GM23248 (cell line): ENCODE measurements around the gene TOP3B. TPM values are rescaled to one million over a fixed set of nuclear protein-coding genes. Genes with fewer than 3 reads are reported as not detected.

ENCODE experiments used
- DNase-seq: peaks from one replicate; pipeline ENCODE4 v3.0.0-alpha.2; 2015
- H2AFZ ChIP-seq: fragments of 200-600 bp; sonication (generic); 2 replicates; pipeline ENCODE4 v1.6.1; 2016; ENCODE audit warnings: antibody characterized with exemption
- H3F3A ChIP-seq: fragments of 200-600 bp; sonication (generic); 2 replicates; pipeline ENCODE4 v1.6.1; 2016; ENCODE audit warnings: mild to moderate bottlenecking, antibody characterized with exemption, mixed run types; ENCODE audit not compliant: insufficient read depth
- H3K27ac ChIP-seq: fragments of 200-600 bp; sonication (generic); 2 replicates; pipeline ENCODE4 v1.5.1; 2016; ENCODE audit warnings: mild to moderate bottlenecking
- H3K27me3 ChIP-seq: fragments of 200-600 bp; sonication (generic); replicated peaks from 2 replicates; pipeline ENCODE4 v1.6.1; 2016; ENCODE audit warnings: mild to moderate bottlenecking; ENCODE audit not compliant: insufficient read depth
- H3K36me3 ChIP-seq: fragments of 200-600 bp; sonication (generic); 2 replicates; pipeline ENCODE4 v1.6.1; 2016; ENCODE audit warnings: low read depth, mild to moderate bottlenecking
- H3K4me1 ChIP-seq: fragments of 200-600 bp; sonication (generic); 2 replicates; pipeline ENCODE4 v1.6.1; 2016; ENCODE audit warnings: mild to moderate bottlenecking; ENCODE audit not compliant: insufficient read depth
- H3K4me2 ChIP-seq: fragments of 200-600 bp; sonication (generic); one replicate; pipeline ENCODE4 v1.6.1; 2016; ENCODE audit warnings: mild to moderate bottlenecking; ENCODE audit not compliant: unreplicated experiment
- H3K4me3 ChIP-seq: fragments of 200-600 bp; sonication (generic); 2 replicates; pipeline ENCODE4 v1.5.1; 2016; ENCODE audit warnings: mild to moderate bottlenecking
- H3K79me2 ChIP-seq: fragments of 200-600 bp; sonication (generic); 2 replicates; pipeline ENCODE4 v1.6.1; 2016; ENCODE audit warnings: mild to moderate bottlenecking; ENCODE audit not compliant: insufficient read depth
- H3K9ac ChIP-seq: fragments of 200-600 bp; sonication (generic); 2 replicates; pipeline ENCODE4 v1.6.1; 2016; ENCODE audit warnings: mild to moderate bottlenecking
- H3K9me2 ChIP-seq: fragments of 200-600 bp; sonication (generic); 2 replicates; pipeline ENCODE4 v1.6.1; 2016; ENCODE audit warnings: mixed run types, mild to moderate bottlenecking, moderate library complexity; ENCODE audit not compliant: insufficient read depth
- H3K9me3 ChIP-seq: fragments of 200-600 bp; sonication (generic); one replicate; pipeline ENCODE4 v1.6.1; 2017; ENCODE audit warnings: low read depth
- H4K20me1 ChIP-seq: fragments of 200-600 bp; sonication (generic); 2 replicates; pipeline ENCODE4 v1.6.0; 2016; ENCODE audit not compliant: insufficient read depth
- EZH2 ChIP-seq: fragments of 200-600 bp; sonication (generic); IDR thresholded peaks from 2 replicates; pipeline ENCODE4 v1.6.1; 2018; ENCODE audit warnings: antibody characterized with exemption, mild to moderate bottlenecking; ENCODE audit not compliant: insufficient read depth, poor library complexity, severe bottlenecking
- EZH2phosphoT487 ChIP-seq: fragments of 200-600 bp; sonication (generic); IDR thresholded peaks from 2 replicates; pipeline ENCODE4 v1.6.1; 2018; ENCODE audit warnings: antibody characterized with exemption, moderate library complexity, mild to moderate bottlenecking, low read depth; ENCODE audit not compliant: insufficient read depth
- WGBS, 2 experiments: methylation state at CpG; one replicate each; pipeline ENCODE4 v1.1.6; 2015 to 2017; ENCODE audit warnings: low lambda C conversion rate in 2 of 2, low coverage in 1 of 2; ENCODE audit errors: missing lambda C conversion rate in 2 of 2; 5-methylcytosine and 5-hydroxymethylcytosine counted together
- in situ Hi-C: fragments of 300-500 bp; cut with MboI; formaldehyde crosslinking; loops from 2 replicates; pipeline ENCODE4 v1.15.0; 2020
- polyA plus RNA-seq: library from polyadenylated mRNA; unstranded; fragments of >200 nt; fragmentation: Nextera tagmentation; extraction: Ambion mirVana; gene quantifications from 2 replicates; pipeline ENCODE4 v1.2.1, GENCODE V29; 2016
- total RNA-seq: library from RNA; depleted of rRNA; stranded (reverse); fragments of >200 nt; shearing (Covaris generic); gene quantifications from 2 replicates; pipeline ENCODE4 v1.2.3, GENCODE V29; 2014

The TOP3B gene
- total and polyA plus RNA-seq, 2 experiments from 2014 or later: 11.6 to 16.0 TPM

DNA sequence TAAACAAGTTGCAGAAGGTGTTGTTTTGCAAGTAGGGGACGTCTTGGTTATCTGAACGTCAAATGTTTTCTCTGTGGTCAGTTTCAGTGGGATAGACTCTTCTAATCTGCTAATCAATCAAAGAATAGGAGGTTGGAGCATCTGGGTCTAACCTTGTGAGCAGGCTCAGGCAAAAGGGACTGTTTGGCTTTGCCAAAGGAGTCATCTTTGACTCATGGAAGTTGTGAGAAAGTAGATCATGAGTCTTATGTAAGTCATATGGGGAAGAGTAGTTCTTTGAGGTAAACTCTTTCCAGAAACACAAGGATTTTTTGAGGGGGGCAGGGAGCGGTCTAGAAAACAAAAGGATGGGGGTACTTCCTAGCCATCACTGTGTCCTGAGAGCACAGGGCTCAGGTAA lies 27.1 kb upstream of the TOP3B start:
- DNase-seq: peak; percentile 47
- Histone ChIP-seq H4K20me1 (no peaks in the 10 kb centered on the region), H3K9me3 (no peaks in the 10 kb centered on the region)

DNA sequence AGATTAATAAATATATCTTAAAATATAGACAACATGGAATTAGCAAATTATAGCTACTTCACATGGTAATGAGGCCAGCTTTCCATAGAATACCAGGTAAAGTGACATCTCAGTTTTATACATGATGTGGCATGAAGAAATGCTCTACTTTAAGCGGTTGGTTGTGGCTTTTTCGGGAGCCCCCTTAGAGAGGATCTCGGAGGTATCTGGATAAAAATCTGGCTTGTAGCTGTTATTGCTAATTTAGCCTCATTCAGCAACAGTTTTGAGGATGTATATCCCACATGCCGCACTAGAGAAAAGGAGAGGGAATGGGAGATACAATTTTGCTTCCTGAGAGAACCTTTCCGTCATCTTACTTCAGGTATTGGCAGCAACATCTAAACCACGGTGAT lies 24.0 kb upstream of the TOP3B start:
- Histone ChIP-seq H3K27me3 (peaks cover 27% of the 10 kb centered on the region), H4K20me1 (no peaks in the 10 kb centered on the region), H3K9me2 (no peaks in the 10 kb centered on the region), H3K79me2 (no peaks in the 10 kb centered on the region), H3K9me3 (no peaks in the 10 kb centered on the region), H3F3A (no peaks in the 10 kb centered on the region), H3K36me3 (no peaks in the 10 kb centered on the region), H3K4me1 (no peaks in the 10 kb centered on the region), H3K27ac (no peak overlapping the region), H3K4me3 (no peak overlapping the region), H3K9ac (no peak overlapping the region), H3K4me2 (no peak overlapping the region), H2AFZ (no peak overlapping the region)
- in situ Hi-C loops: no loop called here
- WGBS, 2 experiments: 59 to 62% methylated on average over 6 of the region's 6 CpGs
- no peak for DNase-seq
- TF ChIP-seq EZH2 (no peak), EZH2phosphoT487 (no peak)

More for the DNA sequence above, 27.1 kb upstream of the TOP3B start:
- Histone ChIP-seq H3F3A (no peaks in the 10 kb centered on the region), H3K4me3 (no peak overlapping the region), H3K27me3 (peaks cover 11% of the 10 kb centered on the region; the same call in 1 of the 2 replicates), H3K4me2 (no peak overlapping the region), H3K9ac (no peak overlapping the region), H3K27ac (no peak overlapping the region), H2AFZ (no peak overlapping the region), H3K79me2 (no peaks in the 10 kb centered on the region), H3K4me1 (no peaks in the 10 kb centered on the region), H3K9me2 (no peaks in the 10 kb centered on the region), H3K36me3 (no peaks in the 10 kb centered on the region)
- 31 to 33% methylated on average over 3 of the region's 3 CpGs for WGBS, 2 experiments
- in situ Hi-C loops: no loop called here
- TF ChIP-seq EZH2phosphoT487 (no peak), EZH2 (no peak)

DNA sequence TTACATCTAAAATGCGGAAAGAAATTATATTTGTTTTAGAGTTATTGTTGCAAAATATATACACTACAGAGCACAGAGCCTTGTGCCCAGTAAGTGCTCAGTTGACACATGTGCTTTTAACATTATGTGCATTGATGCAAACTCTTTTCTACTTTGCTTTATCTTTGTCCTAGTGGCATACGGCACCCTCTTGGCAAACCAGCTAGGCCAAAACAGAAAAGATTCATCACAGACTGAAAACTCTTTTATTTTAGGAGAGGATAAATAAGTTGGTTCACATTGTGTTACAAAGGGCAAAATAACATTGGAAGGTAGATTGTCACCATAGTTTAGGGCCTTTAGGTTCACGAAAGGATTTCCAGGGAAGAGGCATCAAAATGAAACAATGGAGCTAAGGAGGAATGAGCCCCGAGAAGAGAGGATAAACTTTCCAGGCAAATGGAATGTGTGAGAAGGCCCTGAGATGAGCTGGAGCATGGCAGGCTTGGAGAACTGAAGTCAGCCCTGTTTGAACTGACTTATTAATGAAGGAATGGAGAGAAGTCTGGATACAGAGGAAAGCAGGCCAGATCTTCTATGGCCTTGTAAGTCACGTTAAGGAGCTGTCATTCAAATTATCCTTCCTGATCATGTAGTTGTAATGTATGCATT lies 23.5 kb upstream of the TOP3B start:
- Histone ChIP-seq H3K4me1 (no peaks in the 10 kb centered on the region), H3K4me3 (no peak overlapping the region), H3K9me2 (no peaks in the 10 kb centered on the region), H4K20me1 (no peaks in the 10 kb centered on the region), H2AFZ (no peak overlapping the region), H3K27ac (no peak overlapping the region), H3K9me3 (no peaks in the 10 kb centered on the region), H3K9ac (no peak overlapping the region), H3F3A (no peaks in the 10 kb centered on the region), H3K36me3 (no peaks in the 10 kb centered on the region), H3K4me2 (no peak overlapping the region), H3K79me2 (no peaks in the 10 kb centered on the region), H3K27me3 (peaks cover 26% of the 10 kb centered on the region)
- WGBS, 2 experiments: 47 to 51% methylated on average over 5 of the region's 5 CpGs
- no peak for DNase-seq
- in situ Hi-C loops: no loop called here
- TF ChIP-seq EZH2 (no peak), EZH2phosphoT487 (no peak)

DNA sequence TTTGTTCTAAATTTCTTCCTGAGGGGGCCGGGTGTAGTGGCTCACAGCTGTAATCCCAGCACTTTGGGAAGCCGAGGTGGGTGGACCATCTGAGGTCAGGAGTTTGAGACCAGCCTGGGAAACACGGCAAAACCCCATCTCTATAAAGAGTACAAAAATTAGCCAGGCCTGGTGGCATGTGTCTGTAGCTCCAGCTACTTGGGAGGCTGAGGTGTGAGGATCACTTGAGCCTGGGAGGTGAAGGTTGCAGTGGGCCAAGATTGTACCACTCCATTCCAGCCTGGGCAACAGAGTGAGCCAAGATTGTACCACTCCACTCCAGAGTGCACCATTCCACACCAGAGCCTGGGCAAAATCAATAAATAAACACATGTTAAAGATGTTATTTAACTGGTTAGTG lies 20.6 kb upstream of the TOP3B start:
- Histone ChIP-seq H3K27ac (no peak overlapping the region), H3K79me2 (no peaks in the 10 kb centered on the region), H3K4me1 (no peaks in the 10 kb centered on the region), H3K27me3 (peaks cover 30% of the 10 kb centered on the region), H3K9me2 (no peaks in the 10 kb centered on the region), H3F3A (no peaks in the 10 kb centered on the region), H3K9me3 (no peaks in the 10 kb centered on the region), H2AFZ (no peak overlapping the region), H3K9ac (no peak overlapping the region), H3K36me3 (no peaks in the 10 kb centered on the region), H3K4me2 (no peak overlapping the region), H3K4me3 (no peak overlapping the region), H4K20me1 (no peaks in the 10 kb centered on the region)
- in situ Hi-C loops: no loop called here
- 24 to 26% methylated on average over 3 of the region's 3 CpGs for WGBS, 2 experiments
- no peak for TF ChIP-seq EZH2phosphoT487
- TF ChIP-seq EZH2: no peak
- DNase-seq: no peak
